ENCODE measurements around the gene DYNLL1. TPM values are rescaled to one million over a fixed set of nuclear protein-coding genes. Genes with fewer than 3 reads are reported as not detected.

The DYNLL1 gene
- total and polyA plus RNA-seq, 2 of the 13 experiments (the other 11 are each of a cell fraction or from before 2014, with no cell fraction given), result 271 to 294 TPM

DNA sequence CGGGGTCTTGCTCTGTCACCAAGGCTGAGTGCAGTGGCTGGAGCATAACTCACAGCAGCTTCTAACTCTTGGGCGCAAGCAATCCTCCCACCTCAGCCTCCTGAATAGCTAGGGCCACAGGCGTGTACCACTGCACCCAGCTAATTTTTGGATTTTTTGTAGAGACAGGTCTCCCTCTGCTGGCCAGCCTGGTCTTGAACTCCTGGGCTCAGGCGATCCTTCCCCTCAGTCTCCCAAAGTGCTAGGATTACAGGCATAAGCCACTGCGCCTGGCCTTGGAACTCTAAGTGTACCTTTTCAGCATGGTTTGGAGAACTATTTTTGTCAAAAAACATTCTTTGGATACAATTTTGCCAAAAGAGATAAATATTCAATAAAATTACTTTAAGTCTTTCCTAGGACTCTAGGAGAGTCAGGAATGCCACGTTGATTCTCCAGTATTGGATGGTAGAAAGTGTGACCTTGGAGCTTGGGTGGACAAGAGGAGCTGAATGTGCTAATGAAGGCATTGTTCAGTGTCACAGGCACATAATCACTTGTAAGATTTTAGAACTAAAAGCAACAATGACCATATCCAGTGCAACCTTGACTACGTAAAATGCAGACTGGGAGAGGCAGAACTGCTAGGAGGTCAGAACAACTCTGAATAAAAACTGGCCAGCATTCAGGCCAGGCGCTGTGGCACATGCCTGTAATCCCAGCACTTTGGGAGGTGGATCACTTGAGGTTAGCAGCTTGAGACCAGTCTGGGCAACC lies 29.2 kb upstream of the DYNLL1 start (continued):
- TF ChIP-seq ZNF687 (CRISPR knock-in tag; IDR thresholded peaks at IDR 0.05) (no peak), IRF2 (CRISPR knock-in tag; IDR thresholded peaks at IDR 0.05) (no peak), HNRNPUL1 (IDR thresholded peaks at IDR 0.05; ENCODE audit: low read depth, low read length) (no peak), LCORL (IDR thresholded peaks at IDR 0.05) (no peak), LCORL (CRISPR knock-in tag; IDR thresholded peaks at IDR 0.05) (0 out of 2 replicates have a peak, but pooled peaks have one; percentile 30), TRIM22 (IDR thresholded peaks at IDR 0.05) (no peak), CTCF (CRISPR knock-in tag; IDR thresholded peaks at IDR 0.05) (peak; percentile 70), STAG1 (CRISPR knock-in tag; IDR thresholded peaks at IDR 0.05) (peak; percentile 55), ZNF446 (CRISPR knock-in tag; IDR thresholded peaks at IDR 0.05) (no peak), JUND (CRISPR knock-in tag; IDR thresholded peaks at IDR 0.05) (no peak), ZSCAN31 (CRISPR knock-in tag; IDR thresholded peaks at IDR 0.05; ENCODE audit: low read depth) (no peak), MAFF (IDR thresholded peaks at IDR 0.05; ENCODE audit: low read depth, low read length) (no peak), SMAD9 (CRISPR knock-in tag; IDR thresholded peaks at IDR 0.05) (no peak), KAT7 (CRISPR knock-in tag; IDR thresholded peaks at IDR 0.05; ENCODE audit: borderline replicate concordance) (no peak), ZSCAN30 (CRISPR knock-in tag; IDR thresholded peaks at IDR 0.05) (no peak), SMARCC2 (IDR thresholded peaks at IDR 0.05) (no peak), ZNF382 (CRISPR knock-in tag; IDR thresholded peaks at IDR 0.05; ENCODE audit: borderline replicate concordance) (no peak)
- TF ChIP-seq, protein P1, sequence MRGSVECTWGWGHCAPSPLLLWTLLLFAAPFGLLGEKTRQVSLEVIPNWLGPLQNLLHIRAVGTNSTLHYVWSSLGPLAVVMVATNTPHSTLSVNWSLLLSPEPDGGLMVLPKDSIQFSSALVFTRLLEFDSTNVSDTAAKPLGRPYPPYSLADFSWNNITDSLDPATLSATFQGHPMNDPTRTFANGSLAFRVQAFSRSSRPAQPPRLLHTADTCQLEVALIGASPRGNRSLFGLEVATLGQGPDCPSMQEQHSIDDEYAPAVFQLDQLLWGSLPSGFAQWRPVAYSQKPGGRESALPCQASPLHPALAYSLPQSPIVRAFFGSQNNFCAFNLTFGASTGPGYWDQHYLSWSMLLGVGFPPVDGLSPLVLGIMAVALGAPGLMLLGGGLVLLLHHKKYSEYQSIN (CRISPR knock-in tag; IDR thresholded peaks at IDR 0.05; ENCODE audit: borderline replicate concordance), result no peak
- TF ChIP-seq, protein P2, sequence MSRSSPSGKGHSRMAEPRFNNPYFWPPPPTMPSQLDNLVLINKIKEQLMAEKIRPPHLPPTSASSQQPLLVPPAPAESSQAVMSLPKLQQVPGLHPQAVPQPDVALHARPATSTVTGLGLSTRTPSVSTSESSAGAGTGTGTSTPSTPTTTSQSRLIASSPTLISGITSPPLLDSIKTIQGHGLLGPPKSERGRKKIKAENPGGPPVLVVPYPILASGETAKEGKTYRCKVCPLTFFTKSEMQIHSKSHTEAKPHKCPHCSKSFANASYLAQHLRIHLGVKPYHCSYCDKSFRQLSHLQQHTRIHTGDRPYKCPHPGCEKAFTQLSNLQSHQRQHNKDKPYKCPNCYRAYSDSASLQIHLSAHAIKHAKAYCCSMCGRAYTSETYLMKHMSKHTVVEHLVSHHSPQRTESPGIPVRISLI (CRISPR knock-in tag; IDR thresholded peaks at IDR 0.05; ENCODE audit: borderline replicate concordance), result peak; percentile 32; the same call in 1 of the 2 replicates
